Stimulated activated CD4-positive, alpha-beta T cell treated with anti-CD3 and anti-CD28 coated beads, Interleukin-12 subunit alpha, Interleukin-12 subunit beta, amount 100 ng/mL, for 24 hours (primary cell): ENCODE measurements around the gene SOX12.
"Not testable (repeated sequence)": the region's sequence is repeated elsewhere in the genome, so short reads cannot be mapped to it uniquely, and the experiment has no call there.

Experiments
- DNase-seq, 2 experiments: peaks; one replicate each; pipeline ENCODE4 v3.0.0-alpha.2; 2020; ENCODE audit warnings: low read depth in 2 of 2

Gene SOX12

GRCh38 chr20:328975-329695 is 3.8 kb downstream of the SOX12 start:
- DNase-seq = no peak

- no peak for DNase-seq
Measured at GRCh38 chr20:329851-330232, 4.5 kb downstream of the SOX12 start.

- peak in 1 of 2 experiments; percentile 40 for DNase-seq
Measured at GRCh38 chr20:330233-331149, 5.1 kb downstream of the SOX12 start.

GRCh38 chr20:334578-334977 is 9.2 kb downstream of the SOX12 start:
- no peak for DNase-seq

GRCh38 chr20:336040-336439 is 10.7 kb downstream of the SOX12 start:
- DNase-seq = not testable (repeated sequence)

GRCh38 chr20:341682-342081 is 16.3 kb downstream of the SOX12 start:
- DNase-seq = no peak

- DNase-seq = no peak
Measured at GRCh38 chr20:343107-343506, 17.8 kb downstream of the SOX12 start.

- no peak for DNase-seq
Measured at GRCh38 chr20:346033-346639, 20.8 kb downstream of the SOX12 start.

- no peak for DNase-seq
Measured at GRCh38 chr20:346640-347316, 21.4 kb downstream of the SOX12 start, which contains the start of gene NRSN2. TSS of gene NRSN2 (plus strand) at chr20:347111. CDS start at chr20:349644, 2,533 bp downstream.

- no peak for DNase-seq
Measured at GRCh38 chr20:347317-347639, 21.9 kb downstream of the SOX12 start.

- DNase-seq = peak in 1 of 2 experiments; percentile 69
Measured at GRCh38 chr20:347640-348484, 22.5 kb downstream of the SOX12 start.

GRCh38 chr20:348972-349841 is 23.9 kb downstream of the SOX12 start:
- no peak for DNase-seq

- no peak for DNase-seq
Measured at GRCh38 chr20:353166-353565, 27.8 kb downstream of the SOX12 start.

GRCh38 chr20:354298-354977 is 29.1 kb downstream of the SOX12 start:
- DNase-seq = peak; percentile 61 to 68

- not testable (repeated sequence) for DNase-seq
Measured at GRCh38 chr20:356154-356553, 30.8 kb downstream of the SOX12 start.

GRCh38 chr20:356745-357144 is 31.4 kb downstream of the SOX12 start:
- no peak for DNase-seq

- no peak for DNase-seq
Measured at GRCh38 chr20:358891-359555, 33.7 kb downstream of the SOX12 start.

- DNase-seq = no peak
Measured at GRCh38 chr20:361561-361960, 36.2 kb downstream of the SOX12 start.
